ENCODE data around the gene POR. TPM values are rescaled to one million over a fixed set of nuclear protein-coding genes. Genes with fewer than 3 reads are reported as not detected.

POR gene
- total RNA-seq, 1 experiment from 2014 or later: 168 TPM

DNA sequence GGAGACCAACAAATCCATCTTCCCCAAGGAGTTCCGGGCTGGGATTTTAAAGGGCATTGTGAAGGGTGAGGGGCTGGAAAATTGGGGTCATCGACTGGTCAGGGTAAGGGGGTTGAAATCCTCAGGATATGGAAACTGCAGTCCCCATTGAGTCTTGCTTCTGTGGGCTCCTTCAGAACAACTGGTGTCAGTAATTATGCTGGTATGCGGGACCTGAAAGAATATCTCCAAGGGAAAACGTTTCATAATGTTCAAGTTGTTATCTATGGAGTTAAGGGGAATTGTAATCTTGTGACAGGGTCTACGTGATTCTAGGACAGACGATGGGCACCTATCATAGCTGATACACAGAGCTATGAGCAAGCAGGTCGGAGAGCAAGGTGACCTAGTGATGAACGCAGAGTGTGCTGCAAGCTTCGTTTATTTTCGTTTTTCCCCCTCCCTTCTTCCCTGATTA, 36.6 kb upstream of the POR start:
- ATAC-seq (peak; percentile 51), DNase-seq (ENCODE audit: low read depth, low spot score) (no peak)
- TF ChIP-seq, protein P1, sequence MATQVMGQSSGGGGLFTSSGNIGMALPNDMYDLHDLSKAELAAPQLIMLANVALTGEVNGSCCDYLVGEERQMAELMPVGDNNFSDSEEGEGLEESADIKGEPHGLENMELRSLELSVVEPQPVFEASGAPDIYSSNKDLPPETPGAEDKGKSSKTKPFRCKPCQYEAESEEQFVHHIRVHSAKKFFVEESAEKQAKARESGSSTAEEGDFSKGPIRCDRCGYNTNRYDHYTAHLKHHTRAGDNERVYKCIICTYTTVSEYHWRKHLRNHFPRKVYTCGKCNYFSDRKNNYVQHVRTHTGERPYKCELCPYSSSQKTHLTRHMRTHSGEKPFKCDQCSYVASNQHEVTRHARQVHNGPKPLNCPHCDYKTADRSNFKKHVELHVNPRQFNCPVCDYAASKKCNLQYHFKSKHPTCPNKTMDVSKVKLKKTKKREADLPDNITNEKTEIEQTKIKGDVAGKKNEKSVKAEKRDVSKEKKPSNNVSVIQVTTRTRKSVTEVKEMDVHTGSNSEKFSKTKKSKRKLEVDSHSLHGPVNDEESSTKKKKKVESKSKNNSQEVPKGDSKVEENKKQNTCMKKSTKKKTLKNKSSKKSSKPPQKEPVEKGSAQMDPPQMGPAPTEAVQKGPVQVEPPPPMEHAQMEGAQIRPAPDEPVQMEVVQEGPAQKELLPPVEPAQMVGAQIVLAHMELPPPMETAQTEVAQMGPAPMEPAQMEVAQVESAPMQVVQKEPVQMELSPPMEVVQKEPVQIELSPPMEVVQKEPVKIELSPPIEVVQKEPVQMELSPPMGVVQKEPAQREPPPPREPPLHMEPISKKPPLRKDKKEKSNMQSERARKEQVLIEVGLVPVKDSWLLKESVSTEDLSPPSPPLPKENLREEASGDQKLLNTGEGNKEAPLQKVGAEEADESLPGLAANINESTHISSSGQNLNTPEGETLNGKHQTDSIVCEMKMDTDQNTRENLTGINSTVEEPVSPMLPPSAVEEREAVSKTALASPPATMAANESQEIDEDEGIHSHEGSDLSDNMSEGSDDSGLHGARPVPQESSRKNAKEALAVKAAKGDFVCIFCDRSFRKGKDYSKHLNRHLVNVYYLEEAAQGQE (IDR thresholded peaks at IDR 0.05; ENCODE audit: insufficient read depth in 1 of 2, low read depth in 2 of 2, low read length in 1 of 2): no peak
- TF ChIP-seq SIN3A (IDR thresholded peaks at IDR 0.05; ENCODE audit: borderline replicate concordance, insufficient read depth, low read depth, low read length) (no peak), POLR2AphosphoS5 (IDR thresholded peaks at IDR 0.05; ENCODE audit: low read depth, low read length) (no peak), TCF7L2 (IDR thresholded peaks at IDR 0.05; ENCODE audit: low read depth, low read length) (no peak)
- TF ChIP-seq, protein P2, sequence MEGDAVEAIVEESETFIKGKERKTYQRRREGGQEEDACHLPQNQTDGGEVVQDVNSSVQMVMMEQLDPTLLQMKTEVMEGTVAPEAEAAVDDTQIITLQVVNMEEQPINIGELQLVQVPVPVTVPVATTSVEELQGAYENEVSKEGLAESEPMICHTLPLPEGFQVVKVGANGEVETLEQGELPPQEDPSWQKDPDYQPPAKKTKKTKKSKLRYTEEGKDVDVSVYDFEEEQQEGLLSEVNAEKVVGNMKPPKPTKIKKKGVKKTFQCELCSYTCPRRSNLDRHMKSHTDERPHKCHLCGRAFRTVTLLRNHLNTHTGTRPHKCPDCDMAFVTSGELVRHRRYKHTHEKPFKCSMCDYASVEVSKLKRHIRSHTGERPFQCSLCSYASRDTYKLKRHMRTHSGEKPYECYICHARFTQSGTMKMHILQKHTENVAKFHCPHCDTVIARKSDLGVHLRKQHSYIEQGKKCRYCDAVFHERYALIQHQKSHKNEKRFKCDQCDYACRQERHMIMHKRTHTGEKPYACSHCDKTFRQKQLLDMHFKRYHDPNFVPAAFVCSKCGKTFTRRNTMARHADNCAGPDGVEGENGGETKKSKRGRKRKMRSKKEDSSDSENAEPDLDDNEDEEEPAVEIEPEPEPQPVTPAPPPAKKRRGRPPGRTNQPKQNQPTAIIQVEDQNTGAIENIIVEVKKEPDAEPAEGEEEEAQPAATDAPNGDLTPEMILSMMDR (IDR thresholded peaks at IDR 0.05): no peak
- in situ Hi-C loops (cut with HindIII; ENCODE audit: low pct_unique_long_range_greater_than_20kb, low sequenced_read_pairs) (no loop called here), intact Hi-C loops (cut with micrococcal nuclease; ENCODE audit: unreplicated experiment) (loop anchor here (10.0 kb wide), 1 partner anchor 116 kb away; the partner anchor contains the start of gene TMEM120A)
- Histone ChIP-seq H3K36me3 (ENCODE audit: control insufficient read depth, insufficient read depth, low read length) (peaks cover 6% of the 10 kb centered on the region; the same call in 1 of the 2 replicates), H3K9me3 (ENCODE audit: control insufficient read depth, insufficient read depth, low read depth, low read length) (no peaks in the 10 kb centered on the region), H3K4me1 (ENCODE audit: control insufficient read depth, insufficient read depth, low read length) (peaks cover 12% of the 10 kb centered on the region; the same call in 1 of the 2 replicates), H3K27me3 (ENCODE audit: control insufficient read depth, insufficient read depth, low read length) (no peaks in the 10 kb centered on the region), H3K4me3 (ENCODE audit: low read depth in 2 of 2, low read length in 2 of 2) (peak overlapping the region; percentile 31 to 63), H3K27ac (ENCODE audit: low read length) (peak overlapping the region; percentile 99)
- CTCF ChIA-PET: interaction anchor here (0.8 kb wide), 1 partner anchor 12 kb away, joined by 3 read pairs; no protein-coding TSS in a partner anchor
- POLR2A ChIA-PET: interaction anchor here (0.6 to 1.0 kb wide), 2 partner anchors 22 to 111 kb away, joined by 3 to 7 read pairs; no protein-coding TSS in a partner anchor
- BruUV-seq (replicated peaks): no TSS peak

DNA sequence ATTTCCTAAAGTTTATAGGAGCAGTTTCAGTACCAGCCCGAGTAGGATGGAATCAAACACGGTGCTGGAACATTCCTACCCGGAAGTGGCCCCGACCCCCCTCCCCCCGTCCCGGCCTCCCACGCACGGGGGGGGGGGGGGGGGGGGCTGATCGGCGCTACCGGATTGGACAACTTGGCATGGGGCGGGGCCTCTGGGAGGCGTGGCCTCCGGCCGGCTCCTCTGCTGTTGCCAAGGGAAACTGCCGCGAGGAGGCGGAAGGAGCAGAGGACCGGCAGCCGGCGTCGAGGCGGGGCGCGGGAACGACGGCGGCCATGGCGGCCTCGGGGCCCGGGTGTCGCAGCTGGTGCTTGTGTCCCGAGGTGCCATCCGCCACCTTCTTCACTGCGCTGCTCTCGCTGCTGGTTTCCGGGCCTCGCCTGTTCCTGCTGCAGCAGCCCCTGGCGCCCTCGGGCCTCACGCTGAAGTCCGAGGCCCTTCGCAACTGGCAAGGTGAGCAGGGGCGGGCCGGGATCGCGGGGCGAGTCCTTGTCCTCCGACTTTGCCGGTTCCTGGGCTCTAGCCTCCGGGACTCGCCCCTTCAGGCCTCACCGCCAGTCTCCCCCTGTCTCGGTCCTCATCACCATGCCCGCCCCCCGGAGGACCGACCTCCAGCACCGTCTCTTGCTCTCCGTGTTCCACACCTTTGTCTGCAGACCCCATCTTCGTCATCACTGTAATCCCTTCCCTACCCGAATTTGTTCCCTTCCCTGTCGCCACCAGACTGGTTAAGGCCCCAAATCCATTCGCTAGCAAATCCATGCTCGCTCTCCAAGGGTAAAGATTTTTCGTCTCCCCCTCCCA, 36.0 kb upstream of the POR start, which contains the start of gene RHBDD2:
RHBDD2 (plus strand) TSS at position 266 of the 843 bp plus-strand sequence; CDS start at position 315, 49 bp downstream.
- intact Hi-C loops (cut with micrococcal nuclease; ENCODE audit: unreplicated experiment): loop anchor here (10.0 kb wide), 1 partner anchor 116 kb away; the partner anchor contains the start of gene TMEM120A
- no peaks in the 10 kb centered on the region for H3K9me3 ChIP-seq (ENCODE audit: control insufficient read depth, insufficient read depth, low read depth, low read length)
- ATAC-seq: peak; percentile 98

More for the DNA sequence above, 36.0 kb upstream of the POR start, which contains the start of gene RHBDD2:
- Histone ChIP-seq H3K27me3 (ENCODE audit: control insufficient read depth, insufficient read depth, low read length) (no peaks in the 10 kb centered on the region), H3K36me3 (ENCODE audit: control insufficient read depth, insufficient read depth, low read length) (peaks cover 6% of the 10 kb centered on the region; the same call in 1 of the 2 replicates), H3K4me3 (ENCODE audit: low read depth in 2 of 2, low read length in 2 of 2) (peak within 1 kb of the TSS; percentile 77 to 95), H3K4me1 (ENCODE audit: control insufficient read depth, insufficient read depth, low read length) (peaks cover 12% of the 10 kb centered on the region; the same call in 1 of the 2 replicates), H3K27ac (ENCODE audit: low read length) (peak within 1 kb of the TSS; percentile 99)
- no TSS peak for BruUV-seq (replicated peaks)
- in situ Hi-C loops (cut with HindIII; ENCODE audit: low pct_unique_long_range_greater_than_20kb, low sequenced_read_pairs): no loop called here
- CTCF ChIA-PET: interaction anchor here (0.8 kb wide), 1 partner anchor 12 kb away, joined by 3 read pairs; no protein-coding TSS in a partner anchor
- POLR2A ChIA-PET: interaction anchor here (0.6 to 1.0 kb wide), 2 partner anchors 22 to 110 kb away, joined by 3 to 7 read pairs; no protein-coding TSS in a partner anchor
- peak; percentile 89 for TF ChIP-seq POLR2AphosphoS5 (IDR thresholded peaks at IDR 0.05; ENCODE audit: low read depth, low read length)
- TF ChIP-seq, protein P2 (IDR thresholded peaks at IDR 0.05): no peak
- peak; percentile 83; the same call in 1 of the 2 replicates for TF ChIP-seq SIN3A (IDR thresholded peaks at IDR 0.05; ENCODE audit: borderline replicate concordance, insufficient read depth, low read depth, low read length)
- DNase-seq (ENCODE audit: low read depth, low spot score): peak; percentile 63

Data from Panc1 (cell line).